Progenitor cell of endocrine pancreas (in vitro differentiated cells): ENCODE data around the gene BRD3OS. TPM values are rescaled to one million over a fixed set of nuclear protein-coding genes. Genes with fewer than 3 reads are reported as not detected.

Experiments
- DNase-seq: peaks from one replicate; pipeline ENCODE4 v3.0.0; 2021; ENCODE audit warnings: low spot score; ENCODE audit not compliant: unreplicated experiment
- H3K27ac Mint-ChIP-seq: 2 replicates; pipeline ENCODE4 v1.8.0; 2021; ENCODE audit warnings: mild to moderate bottlenecking, moderate library complexity, mixed read lengths
- H3K27me3 Mint-ChIP-seq: 2 replicates; pipeline ENCODE4 v1.8.0; 2021; ENCODE audit warnings: mixed read lengths
- H3K36me3 Mint-ChIP-seq: 2 replicates; pipeline ENCODE4 v1.8.0; 2022; ENCODE audit warnings: mixed read lengths; ENCODE audit not compliant: insufficient read depth
- H3K4me1 Mint-ChIP-seq: 2 replicates; pipeline ENCODE4 v1.8.0; 2021; ENCODE audit warnings: low read depth, mixed read lengths
- H3K4me3 Mint-ChIP-seq: 2 replicates; pipeline ENCODE4 v1.8.0; 2021; ENCODE audit warnings: low read depth, mild to moderate bottlenecking, moderate library complexity, mixed read lengths
- H3K9me3 Mint-ChIP-seq: 2 replicates; pipeline ENCODE4 v1.8.0; 2021; ENCODE audit warnings: low read depth, mixed read lengths
- total RNA-seq: library from RNA; stranded (reverse); gene quantifications from 2 replicates; pipeline ENCODE4 v1.2.1, GENCODE V29; 2021
- TF ChIP-seq, protein P1 (sequence below): fragments of 200-600 bp; sonication (generic); IDR thresholded peaks from one replicate; pipeline ENCODE4 v1.5.0; 2021; ENCODE audit warnings: antibody characterized with exemption, mild to moderate bottlenecking; ENCODE audit not compliant: unreplicated experiment

BRD3OS gene
- total RNA-seq, 1 donor from 2014 or later = 28.0 TPM

DNA sequence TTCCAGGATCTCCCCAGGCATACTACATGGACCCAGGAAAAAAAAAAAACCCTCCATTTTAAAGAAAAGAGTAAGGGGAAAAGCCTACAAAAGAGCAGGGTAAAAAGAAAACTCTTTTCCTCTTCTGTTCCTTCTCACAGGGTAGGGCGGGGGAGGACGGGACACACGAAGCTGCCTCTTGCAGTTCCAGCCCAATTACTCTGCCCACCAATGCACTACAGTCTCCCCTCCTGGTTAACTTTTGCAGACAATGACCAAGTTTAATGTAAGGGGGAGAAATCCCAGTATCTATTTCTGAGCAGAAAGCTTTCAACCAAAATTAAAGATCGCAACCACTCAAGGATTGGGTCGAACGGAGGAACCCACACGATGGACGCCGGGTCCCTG lies 41.2 kb downstream of the BRD3OS start:
- Mint-ChIP-seq H3K9me3 (no peaks in the 10 kb centered on the region), H3K36me3 (no peaks in the 10 kb centered on the region), H3K4me3 (peak overlapping the region; percentile 88), H3K27me3 (peaks cover 19% of the 10 kb centered on the region), H3K4me1 (peaks cover 19% of the 10 kb centered on the region), H3K27ac (peak overlapping the region; percentile 96)
- no peak for DNase-seq
- TF ChIP-seq, protein P1, sequence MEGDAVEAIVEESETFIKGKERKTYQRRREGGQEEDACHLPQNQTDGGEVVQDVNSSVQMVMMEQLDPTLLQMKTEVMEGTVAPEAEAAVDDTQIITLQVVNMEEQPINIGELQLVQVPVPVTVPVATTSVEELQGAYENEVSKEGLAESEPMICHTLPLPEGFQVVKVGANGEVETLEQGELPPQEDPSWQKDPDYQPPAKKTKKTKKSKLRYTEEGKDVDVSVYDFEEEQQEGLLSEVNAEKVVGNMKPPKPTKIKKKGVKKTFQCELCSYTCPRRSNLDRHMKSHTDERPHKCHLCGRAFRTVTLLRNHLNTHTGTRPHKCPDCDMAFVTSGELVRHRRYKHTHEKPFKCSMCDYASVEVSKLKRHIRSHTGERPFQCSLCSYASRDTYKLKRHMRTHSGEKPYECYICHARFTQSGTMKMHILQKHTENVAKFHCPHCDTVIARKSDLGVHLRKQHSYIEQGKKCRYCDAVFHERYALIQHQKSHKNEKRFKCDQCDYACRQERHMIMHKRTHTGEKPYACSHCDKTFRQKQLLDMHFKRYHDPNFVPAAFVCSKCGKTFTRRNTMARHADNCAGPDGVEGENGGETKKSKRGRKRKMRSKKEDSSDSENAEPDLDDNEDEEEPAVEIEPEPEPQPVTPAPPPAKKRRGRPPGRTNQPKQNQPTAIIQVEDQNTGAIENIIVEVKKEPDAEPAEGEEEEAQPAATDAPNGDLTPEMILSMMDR = no peak

DNA sequence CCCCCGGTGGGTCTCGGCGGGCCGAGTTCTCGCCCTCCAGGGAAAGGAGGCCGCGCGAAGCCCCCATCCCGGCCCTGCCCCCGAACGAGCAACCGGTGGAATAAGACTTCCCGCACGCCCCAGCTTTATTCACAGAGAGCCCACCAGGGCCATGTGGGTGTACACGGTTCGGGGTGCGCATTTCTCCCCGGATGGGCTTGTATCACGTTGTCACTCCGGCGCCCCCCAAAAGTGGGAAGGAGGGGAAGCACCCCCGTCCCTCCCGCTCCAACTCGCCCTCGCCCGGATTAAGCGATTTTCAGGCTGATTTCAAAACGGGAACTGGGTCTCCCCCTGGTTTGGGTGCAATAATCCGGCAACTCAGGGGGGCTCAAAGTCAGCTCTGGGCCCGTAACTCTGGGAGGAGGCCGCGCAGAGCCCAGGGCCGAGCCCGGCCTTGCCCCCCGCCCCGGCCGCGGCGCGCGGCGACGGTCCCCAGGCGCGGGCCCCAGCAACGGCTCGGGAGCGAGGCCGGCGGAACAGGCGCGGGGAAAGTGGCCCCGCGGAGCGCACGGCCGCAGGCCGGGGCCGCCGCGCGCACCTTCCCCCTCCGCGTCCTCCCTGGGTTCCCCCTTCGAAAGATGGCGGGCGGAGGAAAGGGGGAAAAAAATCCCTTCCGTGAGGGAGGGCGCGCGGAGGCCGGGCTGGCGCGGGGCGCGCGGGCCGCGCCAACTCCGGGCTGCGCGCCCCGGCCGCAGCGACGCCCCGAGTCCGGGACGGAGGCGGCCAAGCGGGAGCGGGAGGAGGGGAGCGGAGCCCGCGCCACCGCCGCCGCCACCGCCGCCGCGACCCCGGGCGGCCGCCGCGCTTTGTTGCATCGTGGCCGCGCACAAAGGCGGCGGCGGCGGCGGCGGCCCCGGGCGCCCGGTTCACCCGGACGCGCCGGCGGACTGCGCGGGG lies 41.9 kb downstream of the BRD3OS start:
- H3K4me3 Mint-ChIP-seq = peak overlapping the region; percentile 88
- peaks cover 18% of the 10 kb centered on the region for H3K4me1 Mint-ChIP-seq
- H3K27ac Mint-ChIP-seq = peak overlapping the region; percentile 96
- DNase-seq = peak; percentile 32
- no peaks in the 10 kb centered on the region for H3K36me3 Mint-ChIP-seq
- H3K9me3 Mint-ChIP-seq = no peaks in the 10 kb centered on the region
- TF ChIP-seq, protein P1 = no peak
- H3K27me3 Mint-ChIP-seq = peaks cover 20% of the 10 kb centered on the region

DNA sequence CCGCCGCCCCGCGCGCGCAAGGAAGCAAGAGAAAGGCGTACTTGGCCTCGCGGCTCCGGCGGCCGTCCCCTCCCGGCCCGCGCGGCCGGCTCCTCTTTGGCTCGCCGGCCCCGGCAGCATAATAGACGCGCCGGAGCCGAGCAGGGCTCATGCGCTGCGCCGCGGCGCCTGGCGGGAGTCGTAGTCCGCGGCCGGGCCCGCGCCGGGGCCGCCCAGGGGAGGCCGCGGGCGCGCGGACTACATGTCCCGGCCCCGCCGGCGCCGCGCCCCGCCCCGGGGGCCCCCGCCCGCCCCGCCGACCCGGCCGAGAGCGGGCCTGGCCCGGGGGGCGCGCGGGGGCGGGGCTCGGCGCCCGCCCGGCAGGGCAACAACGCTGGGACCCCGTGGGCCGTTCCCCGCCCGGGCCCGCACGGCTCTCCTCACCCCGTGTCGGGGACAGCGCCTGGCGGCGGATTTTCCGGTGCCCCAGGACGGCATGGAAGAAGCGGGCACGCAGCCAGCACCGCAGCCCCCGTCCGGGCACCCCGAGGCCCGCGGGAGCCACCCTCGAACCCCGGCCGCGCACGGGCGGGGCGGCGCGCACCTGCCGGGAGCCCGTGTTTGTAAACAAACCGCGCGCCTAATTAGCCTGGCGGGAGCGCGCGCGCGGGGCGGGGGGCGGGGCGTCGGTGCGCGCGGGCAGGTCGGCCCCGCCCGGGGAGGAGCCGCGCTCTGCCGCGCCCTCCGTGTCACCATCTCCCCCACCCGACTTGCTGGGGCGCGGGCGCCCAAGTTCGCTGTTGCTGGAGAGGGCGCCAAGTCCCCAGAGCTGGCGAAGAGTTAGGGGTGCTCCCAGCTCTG lies 42.8 kb downstream of the BRD3OS start, which contains the start of gene BRD3:
Gene BRD3 (minus strand): TSS at position 123 of the 840 bp plus-strand sequence. CDS start 14,549 bp downstream, outside the sequence.
- peak; percentile 64 for DNase-seq
- Mint-ChIP-seq H3K9me3 (no peaks in the 10 kb centered on the region), H3K4me3 (peak within 1 kb of the TSS; percentile 88), H3K27ac (peak within 1 kb of the TSS; percentile 96), H3K4me1 (peaks cover 14% of the 10 kb centered on the region), H3K27me3 (peaks cover 22% of the 10 kb centered on the region), H3K36me3 (no peaks in the 10 kb centered on the region)
- TF ChIP-seq, protein P1 = no peak

DNA sequence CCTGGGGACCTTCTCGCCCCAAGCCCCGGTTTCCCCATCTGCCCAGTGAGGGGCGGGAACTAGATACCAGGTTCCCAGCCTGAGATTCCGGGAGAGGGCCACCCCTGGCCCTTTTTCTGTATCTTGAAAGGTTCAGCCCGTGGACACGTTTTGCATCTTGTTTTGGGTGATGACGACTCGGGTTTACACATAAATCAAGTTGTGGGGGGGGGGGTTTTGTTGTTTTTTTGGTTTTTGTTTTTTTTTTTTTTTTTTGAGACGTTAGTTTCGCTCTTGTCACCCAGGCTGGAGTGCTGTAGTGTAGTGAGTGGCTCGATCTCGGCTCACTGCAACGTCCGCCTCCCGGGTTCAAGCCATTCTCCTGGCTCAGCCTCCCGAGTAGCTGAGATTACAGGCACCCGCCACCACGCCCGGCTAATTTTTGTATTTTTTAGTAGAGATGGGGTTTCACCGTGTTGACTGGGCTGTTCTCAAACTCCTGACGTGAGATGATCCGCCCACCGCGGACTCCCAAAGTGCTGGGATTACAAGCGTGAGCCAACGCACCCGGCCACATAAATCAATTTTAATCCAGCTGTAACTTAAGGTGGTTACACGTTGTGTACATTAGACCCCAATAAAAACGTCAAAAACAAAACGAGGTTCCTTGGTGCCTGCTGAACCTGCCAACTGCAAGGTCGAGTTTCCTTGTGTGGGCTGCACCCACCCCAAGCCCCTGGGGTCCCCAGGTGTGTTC lies 43.6 kb downstream of the BRD3OS start:
- TF ChIP-seq, protein P1 = no peak
- peak overlapping the region; percentile 76 for H3K4me3 Mint-ChIP-seq
- peak overlapping the region; percentile 88 for H3K27ac Mint-ChIP-seq
- no peak for DNase-seq
- peaks cover 4% of the 10 kb centered on the region for H3K9me3 Mint-ChIP-seq
- H3K36me3 Mint-ChIP-seq = no peaks in the 10 kb centered on the region
- peaks cover 25% of the 10 kb centered on the region for H3K27me3 Mint-ChIP-seq
- peaks cover 12% of the 10 kb centered on the region for H3K4me1 Mint-ChIP-seq
